22Rv1 (cell line): ENCODE measurements around the gene TNRC6C.

Experiments used
- CTCF ChIP-seq: fragments of 450-650 bp; IDR thresholded peaks from 2 replicates; pipeline ENCODE4 v1.5.1; 2017; ENCODE audit warnings: mild to moderate bottlenecking
- ZFX ChIP-seq: fragments of 450-650 bp; IDR thresholded peaks from 2 replicates; pipeline ENCODE4 v1.6.1; 2017; ENCODE audit warnings: antibody characterized with exemption, borderline replicate concordance

DNA sequence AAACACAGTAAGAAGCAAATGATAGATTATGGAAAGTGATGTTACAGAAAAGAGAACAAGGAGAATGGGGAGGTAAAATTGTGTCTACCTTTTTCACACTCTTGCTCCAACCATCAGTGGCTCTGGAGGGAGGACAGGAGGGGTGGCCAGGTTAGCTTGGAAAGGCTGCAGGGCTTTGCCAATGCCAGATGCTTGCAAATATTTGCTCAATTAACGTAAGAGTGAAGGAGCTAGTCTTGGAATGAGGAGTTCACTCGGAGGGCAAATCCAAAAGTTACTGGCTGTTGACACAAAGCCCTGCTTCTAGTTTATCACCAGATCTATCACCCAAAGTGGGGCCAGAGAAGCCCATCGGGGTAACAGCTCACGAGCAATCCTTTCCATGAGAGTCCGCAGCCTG is 7.4 kb upstream of the TNRC6C start:
- no peak for TF ChIP-seq CTCF
- TF ChIP-seq ZFX: no peak
